NCI-H345 (cell line): ENCODE results near the gene FRG1.
"Not testable (repeated sequence)": the region's sequence is repeated elsewhere in the genome, so short reads cannot be mapped to it uniquely, and the experiment has no call there.

ENCODE experiments used
- DNase-seq: peaks from one replicate; lab custom pipeline; 2025; lab: John Stamatoyannopoulos, UW

FRG1 gene

GRCh38 chr4:189940178-189941004 is at the start of gene FRG1:
Gene FRG1 (plus strand): TSS chr4:189940872. CDS start chr4:189941010, 138 bp downstream.
- DNase-seq, result no peak

- no peak for DNase-seq
Measured at GRCh38 chr4:189897667-189898066, 43.0 kb upstream of the FRG1 start.

GRCh38 chr4:189899481-189900015 is 41.1 kb upstream of the FRG1 start:
- not testable (repeated sequence) for DNase-seq

GRCh38 chr4:189904420-189905027 is 36.1 kb upstream of the FRG1 start:
- not testable (repeated sequence) for DNase-seq

GRCh38 chr4:189912170-189912569 is 28.5 kb upstream of the FRG1 start:
- no peak for DNase-seq

GRCh38 chr4:189917161-189917891 is 23.3 kb upstream of the FRG1 start:
- DNase-seq, result no peak

- DNase-seq, result no peak
Measured at GRCh38 chr4:189921058-189921457, 19.6 kb upstream of the FRG1 start.

- not testable (repeated sequence) for DNase-seq
Measured at GRCh38 chr4:189926742-189927141, 13.9 kb upstream of the FRG1 start.

GRCh38 chr4:189941005-189941450 is 356 bp downstream of the FRG1 start:
- DNase-seq, result no peak

GRCh38 chr4:189942412-189942811 is 1.7 kb downstream of the FRG1 start:
- DNase-seq, result not testable (repeated sequence)

- not testable (repeated sequence) for DNase-seq
Measured at GRCh38 chr4:189944077-189944476, 3.4 kb downstream of the FRG1 start.

- DNase-seq, result not testable (repeated sequence)
Measured at GRCh38 chr4:189946906-189947305, 6.2 kb downstream of the FRG1 start.

- DNase-seq, result not testable (repeated sequence)
Measured at GRCh38 chr4:189948486-189948885, 7.8 kb downstream of the FRG1 start.

GRCh38 chr4:189969291-189969690 is 28.6 kb downstream of the FRG1 start:
- DNase-seq, result not testable (repeated sequence)

GRCh38 chr4:189973646-189974045 is 33.0 kb downstream of the FRG1 start:
- DNase-seq, result no peak

- no peak for DNase-seq
Measured at GRCh38 chr4:189974056-189974455, 33.4 kb downstream of the FRG1 start.

- DNase-seq, result no peak
Measured at GRCh38 chr4:189979196-189980047, 38.8 kb downstream of the FRG1 start.

- DNase-seq, result not testable (repeated sequence)
Measured at GRCh38 chr4:189980292-189980691, 39.6 kb downstream of the FRG1 start.

GRCh38 chr4:189981970-189982369 is 41.3 kb downstream of the FRG1 start:
- DNase-seq, result no peak

- DNase-seq, result not testable (repeated sequence)
Measured at GRCh38 chr4:189983916-189984526, 43.3 kb downstream of the FRG1 start.

GRCh38 chr4:189984661-189985060 is 44.0 kb downstream of the FRG1 start:
- not testable (repeated sequence) for DNase-seq
